ENCODE data around the gene C6orf141. TPM values are rescaled to one million over a fixed set of nuclear protein-coding genes. Genes with fewer than 3 reads are reported as not detected.
A peak's percentile ranks its signal among the peaks of the same experiment; 100 is the strongest.

Gene C6orf141
- total and polyA plus RNA-seq, 2 of the 13 experiments (the other 11 are each of a cell fraction or from before 2014, with no cell fraction given) = 0.07 TPM; not detected in 1

GRCh38 chr6:49522710-49523593 is 27.5 kb upstream of the C6orf141 start (continued):
- TF ChIP-seq ZBTB20 (CRISPR knock-in tag; IDR thresholded peaks at IDR 0.05; ENCODE audit: borderline replicate concordance, low read depth) (peak; percentile 82; the same call in 1 of the 2 replicates), HHEX (CRISPR knock-in tag; IDR thresholded peaks at IDR 0.05) (peak; percentile 97), ZSCAN29 (CRISPR knock-in tag; conservative IDR thresholded peaks at IDR 0.05) (peak; percentile 81; the same call in 1 of the 2 replicates), ZNF660 (CRISPR knock-in tag; IDR thresholded peaks at IDR 0.05; ENCODE audit: borderline replicate concordance, low read depth) (no peak), ZBTB7B (CRISPR knock-in tag; IDR thresholded peaks at IDR 0.05) (peak; percentile 86), ZNF816 (CRISPR knock-in tag; IDR thresholded peaks at IDR 0.05; ENCODE audit: borderline replicate concordance) (peak; percentile 53; the same call in 1 of the 2 replicates), ZNF652 (CRISPR knock-in tag; IDR thresholded peaks at IDR 0.05; ENCODE audit: borderline replicate concordance, low read depth) (peak; percentile 46; the same call in 1 of the 2 replicates), ZSCAN25 (CRISPR knock-in tag; IDR thresholded peaks at IDR 0.05) (peak; percentile 46; the same call in 1 of the 2 replicates), ZNF460 (CRISPR knock-in tag; IDR thresholded peaks at IDR 0.05; ENCODE audit: borderline replicate concordance) (no peak; the same call in 1 of the 2 replicates), KDM6A (CRISPR knock-in tag; IDR thresholded peaks at IDR 0.05; ENCODE audit: low read depth) (peak; percentile 99), ZNF710 (CRISPR knock-in tag; IDR thresholded peaks at IDR 0.05; ENCODE audit: borderline replicate concordance) (peak; percentile 88), ZNF24 (IDR thresholded peaks at IDR 0.05) (0 out of 2 replicates have a peak, but pooled peaks have one; percentile 18), ATF4 (CRISPR knock-in tag; IDR thresholded peaks at IDR 0.05) (no peak; a peak in 1 of 4 replicates), ZFP91 (CRISPR knock-in tag; IDR thresholded peaks at IDR 0.05; ENCODE audit: borderline replicate concordance) (peak; percentile 32; the same call in 1 of the 2 replicates), YY1 (IDR thresholded peaks at IDR 0.05; ENCODE audit: insufficient read depth, insufficient replicate concordance, low read depth, low read length) (peak; percentile 17), PTBP1 (IDR thresholded peaks at IDR 0.05; ENCODE audit: low read depth, low read length, poor library complexity, severe bottlenecking) (no peak), ZNF569 (CRISPR knock-in tag; IDR thresholded peaks at IDR 0.05; ENCODE audit: borderline replicate concordance) (0 out of 2 replicates have a peak, but pooled peaks have one; percentile 37), CBFB (CRISPR knock-in tag; IDR thresholded peaks at IDR 0.05) (peak; percentile 67; the same call in 1 of the 2 replicates), FOXA3 (CRISPR knock-in tag; IDR thresholded peaks at IDR 0.05) (peak; percentile 100), HNRNPH1 (optimal IDR thresholded peaks at IDR 0.05; ENCODE audit: low read depth, low read length) (no peak), HDAC1 (CRISPR knock-in tag; IDR thresholded peaks at IDR 0.05) (peak; percentile 88), ZNF337 (CRISPR knock-in tag; IDR thresholded peaks at IDR 0.05; ENCODE audit: borderline replicate concordance, low read depth) (peak; percentile 50; the same call in 1 of the 2 replicates), ZNF766 (CRISPR knock-in tag; IDR thresholded peaks at IDR 0.05; ENCODE audit: borderline replicate concordance) (peak; percentile 26; the same call in 1 of the 2 replicates)

Data from HepG2 (cell line).